Activated naive CD4-positive, alpha-beta T cell (primary cell): ENCODE measurements around the gene SLC23A2.

Source experiments
- DNase-seq, 4 experiments: peaks; one replicate each; lab custom pipeline; 2025; lab: John Stamatoyannopoulos, UW

Gene SLC23A2

GRCh38 chr20:4966826-4967751 lies 34.2 kb downstream of the SLC23A2 start:
- no peak for DNase-seq

- DNase-seq, result peak in 2 of 4 experiments; percentile 8 to 9
Measured at GRCh38 chr20:4962241-4962855, 39.0 kb downstream of the SLC23A2 start.

- no peak for DNase-seq
Measured at GRCh38 chr20:4961746-4962145, 39.6 kb downstream of the SLC23A2 start.

- no peak for DNase-seq
Measured at GRCh38 chr20:4959592-4959991, 41.7 kb downstream of the SLC23A2 start.

GRCh38 chr20:4957939-4958362 lies 43.4 kb downstream of the SLC23A2 start:
- no peak for DNase-seq

- no peak for DNase-seq
Measured at GRCh38 chr20:4957187-4957586, 44.1 kb downstream of the SLC23A2 start.

- DNase-seq, result no peak
Measured at GRCh38 chr20:4956200-4956810, 45.0 kb downstream of the SLC23A2 start.

- no peak for DNase-seq
Measured at GRCh38 chr20:4953881-4954280, 47.4 kb downstream of the SLC23A2 start.

GRCh38 chr20:4952229-4952628 lies 49.1 kb downstream of the SLC23A2 start:
- DNase-seq, result no peak

GRCh38 chr20:4951299-4951698 lies 50.0 kb downstream of the SLC23A2 start:
- DNase-seq, result no peak

- no peak for DNase-seq
Measured at GRCh38 chr20:4950841-4951240, 50.5 kb downstream of the SLC23A2 start.

GRCh38 chr20:4950437-4950836 lies 50.9 kb downstream of the SLC23A2 start:
- no peak for DNase-seq

- DNase-seq, result no peak
Measured at GRCh38 chr20:4949833-4950178, 51.5 kb downstream of the SLC23A2 start.

- no peak for DNase-seq
Measured at GRCh38 chr20:4947817-4948559, 53.3 kb downstream of the SLC23A2 start.

GRCh38 chr20:4946986-4947385 lies 54.3 kb downstream of the SLC23A2 start:
- DNase-seq, result no peak

- no peak for DNase-seq
Measured at GRCh38 chr20:4946585-4946984, 54.7 kb downstream of the SLC23A2 start.

- DNase-seq, result no peak
Measured at GRCh38 chr20:4944518-4945313, 56.6 kb downstream of the SLC23A2 start.

GRCh38 chr20:4942331-4942730 lies 59.0 kb downstream of the SLC23A2 start:
- DNase-seq, result no peak

GRCh38 chr20:4937407-4938319 lies 63.6 kb downstream of the SLC23A2 start:
- no peak for DNase-seq

GRCh38 chr20:4936851-4937406 lies 64.4 kb downstream of the SLC23A2 start:
- DNase-seq, result no peak
